Epithelial cell of alveolus of lung (primary cell): ENCODE measurements around the gene SCARB2. TPM values are rescaled to one million over a fixed set of nuclear protein-coding genes. Genes with fewer than 3 reads are reported as not detected.

Source experiments
- total RNA-seq: library from RNA; depleted of rRNA; stranded (reverse); fragments of >200 nt; gene quantifications from 2 replicates; pipeline ENCODE4 v1.2.1, GENCODE V29; 2015

Gene SCARB2
- total RNA-seq = 122 and 254 TPM in 2 replicates

GRCh38 chr4:76213415-76214176, at the start of gene SCARB2:
Gene SCARB2, minus strand, starts transcription at chr4:76213824. Its CDS starts 281 bp downstream, at chr4:76213543.

GRCh38 chr4:76251441-76252270, 38.0 kb upstream of the SCARB2 start, which contains the start of gene FAM47E:
Gene FAM47E, plus strand, starts transcription at chr4:76251721. Its CDS starts 26 bp downstream, at chr4:76251747.

GRCh38 chr4:76148142-76148865, 65.3 kb downstream of the SCARB2 start, which contains the start of gene NUP54:
Gene NUP54, minus strand, starts transcription at chr4:76148397. Its CDS starts 23 bp downstream, at chr4:76148374.

Other genes starting within 250 kb of the SCARB2 start
- 16.0 and 26.2 TPM in 2 replicates for gene SDAD1, start 222.9 kb downstream of the SCARB2 start, total RNA-seq
- gene CXCL9, start 206.3 kb downstream of the SCARB2 start, total RNA-seq = not detected in 2 replicates
- 3.4 TPM in 1 of 2 replicates, not detected in the other for gene CXCL10, start 190.3 kb downstream of the SCARB2 start, total RNA-seq
- gene CXCL11, start 177.8 kb downstream of the SCARB2 start, total RNA-seq = 1.0 TPM in 1 of 2 replicates, not detected in the other
- 1.0 TPM in 1 of 2 replicates, not detected in the other for gene ART3, start 139.1 kb downstream of the SCARB2 start, total RNA-seq
- gene NUP54, start 65.4 kb downstream of the SCARB2 start, total RNA-seq = 41.6 and 42.0 TPM in 2 replicates
- gene FAM47E, start 37.9 kb upstream of the SCARB2 start, total RNA-seq = 2.1 TPM in 1 of 2 replicates, not detected in the other
- gene STBD1, start 92.9 kb upstream of the SCARB2 start, total RNA-seq = 5.0 and 6.9 TPM in 2 replicates
- 0.13 TPM in 1 of 2 replicates, not detected in the other for gene CCDC158, start 207.3 kb upstream of the SCARB2 start, total RNA-seq
- gene SHROOM3, start 221.4 kb upstream of the SCARB2 start, total RNA-seq = 4.2 and 19.1 TPM in 2 replicates